ENCODE data around the gene MAB21L2. TPM values are rescaled to one million over a fixed set of nuclear protein-coding genes. Genes with fewer than 3 reads are reported as not detected.

The MAB21L2 gene
- total RNA-seq, 1 donor = 40.5 TPM

- TF ChIP-seq, protein P1, sequence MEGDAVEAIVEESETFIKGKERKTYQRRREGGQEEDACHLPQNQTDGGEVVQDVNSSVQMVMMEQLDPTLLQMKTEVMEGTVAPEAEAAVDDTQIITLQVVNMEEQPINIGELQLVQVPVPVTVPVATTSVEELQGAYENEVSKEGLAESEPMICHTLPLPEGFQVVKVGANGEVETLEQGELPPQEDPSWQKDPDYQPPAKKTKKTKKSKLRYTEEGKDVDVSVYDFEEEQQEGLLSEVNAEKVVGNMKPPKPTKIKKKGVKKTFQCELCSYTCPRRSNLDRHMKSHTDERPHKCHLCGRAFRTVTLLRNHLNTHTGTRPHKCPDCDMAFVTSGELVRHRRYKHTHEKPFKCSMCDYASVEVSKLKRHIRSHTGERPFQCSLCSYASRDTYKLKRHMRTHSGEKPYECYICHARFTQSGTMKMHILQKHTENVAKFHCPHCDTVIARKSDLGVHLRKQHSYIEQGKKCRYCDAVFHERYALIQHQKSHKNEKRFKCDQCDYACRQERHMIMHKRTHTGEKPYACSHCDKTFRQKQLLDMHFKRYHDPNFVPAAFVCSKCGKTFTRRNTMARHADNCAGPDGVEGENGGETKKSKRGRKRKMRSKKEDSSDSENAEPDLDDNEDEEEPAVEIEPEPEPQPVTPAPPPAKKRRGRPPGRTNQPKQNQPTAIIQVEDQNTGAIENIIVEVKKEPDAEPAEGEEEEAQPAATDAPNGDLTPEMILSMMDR (IDR thresholded peaks at IDR 0.05; ENCODE audit: extremely low read depth, low read depth, low read length) = no peak
- Histone ChIP-seq H3K79me2 (ENCODE audit: insufficient read depth, low read length) (peaks cover 48% of the 10 kb centered on the region), H3K4me1 (ENCODE audit: insufficient read depth, low read length) (peaks cover 6% of the 10 kb centered on the region), H3K36me3 (ENCODE audit: insufficient read depth, low read length) (peaks cover 3% of the 10 kb centered on the region), H3K27ac (ENCODE audit: low read depth, low read length) (peak overlapping the region; percentile 19), H3K4me3 (ENCODE audit: insufficient read depth, low read length) (peak overlapping the region; percentile 23), H3K9me3 (ENCODE audit: low read depth, low read length) (no peaks in the 10 kb centered on the region), H4K20me1 (ENCODE audit: insufficient read depth, low read length) (no peaks in the 10 kb centered on the region), H3K27me3 (ENCODE audit: insufficient read depth, low read length) (no peaks in the 10 kb centered on the region), H3K4me2 (ENCODE audit: insufficient read depth, low read length) (peak overlapping the region; percentile 47), H2AFZ (ENCODE audit: low read length) (peak overlapping the region; percentile 71)
- DNase-seq (ENCODE audit: insufficient read length, low spot score, missing footprints) = no peak
Observed at GRCh38 chr4:150591406-150591805, 9.5 kb downstream of the MAB21L2 start.

DNA sequence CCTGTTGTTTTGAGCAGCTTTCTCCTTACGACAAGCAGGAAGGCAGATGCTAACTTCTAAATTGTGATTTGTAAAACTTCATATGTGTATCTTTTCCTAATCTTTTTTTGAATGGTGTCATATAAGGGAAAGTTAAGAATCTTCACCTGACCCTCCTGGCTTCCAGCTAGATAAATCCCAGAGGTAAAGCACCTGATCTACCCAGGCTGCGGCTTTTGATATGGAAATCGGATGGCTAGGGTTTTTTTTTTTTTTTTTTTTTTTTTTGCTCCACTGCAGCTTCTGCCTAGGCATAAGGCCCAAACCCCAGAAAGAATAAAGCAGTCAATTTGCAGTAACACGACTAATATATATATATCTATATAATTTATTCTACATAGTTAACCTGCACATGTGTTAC, 10.0 kb downstream of the MAB21L2 start:
- TF ChIP-seq, protein P1 (IDR thresholded peaks at IDR 0.05; ENCODE audit: extremely low read depth, low read depth, low read length) = no peak
- H3K4me2 ChIP-seq (ENCODE audit: insufficient read depth, low read length) = peak overlapping the region; percentile 47
- no peaks in the 10 kb centered on the region for H3K9me3 ChIP-seq (ENCODE audit: low read depth, low read length)
- peak overlapping the region; percentile 71 for H2AFZ ChIP-seq (ENCODE audit: low read length)
- peaks cover 43% of the 10 kb centered on the region for H3K79me2 ChIP-seq (ENCODE audit: insufficient read depth, low read length)
- H3K27me3 ChIP-seq (ENCODE audit: insufficient read depth, low read length) = no peaks in the 10 kb centered on the region
- no peaks in the 10 kb centered on the region for H4K20me1 ChIP-seq (ENCODE audit: insufficient read depth, low read length)
- no peak overlapping the region for H3K4me3 ChIP-seq (ENCODE audit: insufficient read depth, low read length)
- DNase-seq (ENCODE audit: insufficient read length, low spot score, missing footprints) = no peak
- H3K4me1 ChIP-seq (ENCODE audit: insufficient read depth, low read length) = peaks cover 6% of the 10 kb centered on the region
- no peak overlapping the region for H3K27ac ChIP-seq (ENCODE audit: low read depth, low read length)
- H3K36me3 ChIP-seq (ENCODE audit: insufficient read depth, low read length) = peaks cover 3% of the 10 kb centered on the region

GRCh38 chr4:150593996-150594395, 12.0 kb downstream of the MAB21L2 start:
- no peaks in the 10 kb centered on the region for H3K36me3 ChIP-seq (ENCODE audit: insufficient read depth, low read length)
- no peaks in the 10 kb centered on the region for H3K27me3 ChIP-seq (ENCODE audit: insufficient read depth, low read length)
- H4K20me1 ChIP-seq (ENCODE audit: insufficient read depth, low read length) = no peaks in the 10 kb centered on the region
- TF ChIP-seq, protein P1 (IDR thresholded peaks at IDR 0.05; ENCODE audit: extremely low read depth, low read depth, low read length) = peak; percentile 24
- DNase-seq (ENCODE audit: insufficient read length, low spot score, missing footprints) = no peak
- H3K4me2 ChIP-seq (ENCODE audit: insufficient read depth, low read length) = no peak overlapping the region
- peaks cover 23% of the 10 kb centered on the region for H3K79me2 ChIP-seq (ENCODE audit: insufficient read depth, low read length)
- H3K4me3 ChIP-seq (ENCODE audit: insufficient read depth, low read length) = no peak overlapping the region
- no peak overlapping the region for H3K27ac ChIP-seq (ENCODE audit: low read depth, low read length)
- H2AFZ ChIP-seq (ENCODE audit: low read length) = no peak overlapping the region
- H3K9me3 ChIP-seq (ENCODE audit: low read depth, low read length) = no peaks in the 10 kb centered on the region
- H3K4me1 ChIP-seq (ENCODE audit: insufficient read depth, low read length) = peaks cover 6% of the 10 kb centered on the region

DNA sequence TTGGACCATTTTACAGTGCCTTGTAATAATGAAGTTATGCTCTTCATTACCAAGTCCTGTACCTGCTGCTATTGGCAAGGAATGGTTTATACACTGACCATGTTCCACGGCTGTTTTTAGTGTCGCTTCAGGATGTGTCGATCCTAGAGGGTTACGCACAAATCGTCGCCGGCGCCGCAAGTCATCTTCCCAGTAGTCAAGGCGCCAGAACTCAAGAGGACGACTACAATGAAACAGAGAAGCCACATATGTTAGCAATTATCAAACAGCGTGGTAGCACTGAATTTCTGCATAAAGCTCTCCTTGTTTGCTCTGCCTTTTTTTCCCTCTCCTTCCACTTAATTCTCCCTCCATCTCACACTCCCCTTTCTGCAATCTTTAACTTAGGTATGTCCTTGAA, 17.0 kb downstream of the MAB21L2 start:
- Histone ChIP-seq H3K4me2 (ENCODE audit: insufficient read depth, low read length) (no peak overlapping the region), H4K20me1 (ENCODE audit: insufficient read depth, low read length) (no peaks in the 10 kb centered on the region), H2AFZ (ENCODE audit: low read length) (no peak overlapping the region), H3K9me3 (ENCODE audit: low read depth, low read length) (no peaks in the 10 kb centered on the region), H3K79me2 (ENCODE audit: insufficient read depth, low read length) (no peaks in the 10 kb centered on the region), H3K4me1 (ENCODE audit: insufficient read depth, low read length) (no peaks in the 10 kb centered on the region), H3K27me3 (ENCODE audit: insufficient read depth, low read length) (no peaks in the 10 kb centered on the region), H3K27ac (ENCODE audit: low read depth, low read length) (no peak overlapping the region), H3K36me3 (ENCODE audit: insufficient read depth, low read length) (no peaks in the 10 kb centered on the region), H3K4me3 (ENCODE audit: insufficient read depth, low read length) (no peak overlapping the region)
- DNase-seq (ENCODE audit: insufficient read length, low spot score, missing footprints) = no peak
- TF ChIP-seq, protein P1 (IDR thresholded peaks at IDR 0.05; ENCODE audit: extremely low read depth, low read depth, low read length) = no peak
